NB4 (cell line): ENCODE results near the gene RNF7.

ENCODE experiments used
- DNase-seq: peaks from one replicate; pipeline ENCODE4 v3.0.0; 2010; ENCODE audit warnings: low read depth
- H3K4me3 ChIP-seq: one replicate; pipeline ENCODE4 v1.5.1; 2011; ENCODE audit warnings: mild to moderate bottlenecking, low read depth, low read length, moderate library complexity
- CTCF ChIP-seq: IDR thresholded peaks from one replicate; pipeline ENCODE4 v1.5.1; 2012; ENCODE audit warnings: low read depth, low read length
- MAX ChIP-seq: IDR thresholded peaks from 2 replicates; pipeline ENCODE4 v1.6.1; 2011; ENCODE audit warnings: low read depth, low read length
- MYC ChIP-seq: IDR thresholded peaks from 2 replicates; pipeline ENCODE4 v1.6.1; 2011; ENCODE audit warnings: low read depth, low read length
- POLR2A ChIP-seq: IDR thresholded peaks from 2 replicates; pipeline ENCODE4 v1.6.1; 2011; ENCODE audit warnings: mild to moderate bottlenecking; ENCODE audit not compliant: insufficient read length; ENCODE audit errors: extremely low read depth

Gene RNF7

GRCh38 chr3:141726483-141726882, 11.6 kb upstream of the RNF7 start:
- H3K4me3 ChIP-seq = no peak overlapping the region
- DNase-seq = no peak
- TF ChIP-seq POLR2A (no peak), MYC (no peak), MAX (no peak), CTCF (no peak)

- no peak overlapping the region for H3K4me3 ChIP-seq
- TF ChIP-seq POLR2A (no peak), MYC (no peak), CTCF (no peak), MAX (no peak)
- DNase-seq = no peak
Measured at GRCh38 chr3:141728355-141728892, 9.7 kb upstream of the RNF7 start.

GRCh38 chr3:141729240-141729639, 8.9 kb upstream of the RNF7 start:
- H3K4me3 ChIP-seq = no peak overlapping the region
- TF ChIP-seq POLR2A (no peak), CTCF (no peak), MYC (no peak), MAX (no peak)
- DNase-seq = no peak

GRCh38 chr3:141735176-141735575, 2.9 kb upstream of the RNF7 start:
- DNase-seq = no peak
- H3K4me3 ChIP-seq = no peak overlapping the region
- TF ChIP-seq POLR2A (no peak), MYC (no peak), CTCF (no peak), MAX (no peak)

- DNase-seq = no peak
- TF ChIP-seq POLR2A (no peak), MAX (no peak), CTCF (no peak), MYC (no peak)
- no peak overlapping the region for H3K4me3 ChIP-seq
Measured at GRCh38 chr3:141735770-141736465, 2.2 kb upstream of the RNF7 start.
